Measurements from ENCODE around the gene CYLD. TPM values are rescaled to one million over a fixed set of nuclear protein-coding genes. Genes with fewer than 3 reads are reported as not detected.

The CYLD gene
- total and polyA plus RNA-seq, 8 donors: 27.1 to 52.1 (median 30.3) TPM

- ATAC-seq (no peak), DNase-seq (no peak)
- Histone ChIP-seq H3K27ac (no peak overlapping the region), H3K4me1 (peaks cover 0 to 8% of the 10 kb centered on the region in 2 donors), H3K4me3 (no peak overlapping the region), H3K27me3 (peaks cover 9 to 32% of the 10 kb centered on the region in 2 donors), H3K36me3 (no peaks in the 10 kb centered on the region), H3K9me3 (no peaks in the 10 kb centered on the region)
- no peak for TF ChIP-seq CTCF (IDR thresholded peaks at IDR 0.05)
- intact Hi-C loops (cut with DNase I): no loop called here
These were observed 103.0 kb downstream of the CYLD start for GRCh38 chr16:50844840-50845239.

GRCh38 chr16:50845296-50845695 is 103.4 kb downstream of the CYLD start:
- Histone ChIP-seq H3K4me3 (no peak overlapping the region), H3K27me3 (peaks cover 9 to 27% of the 10 kb centered on the region in 2 donors), H3K4me1 (peaks cover 0 to 8% of the 10 kb centered on the region in 2 donors), H3K9me3 (no peaks in the 10 kb centered on the region), H3K27ac (no peak overlapping the region), H3K36me3 (no peaks in the 10 kb centered on the region)
- TF ChIP-seq CTCF (IDR thresholded peaks at IDR 0.05): no peak
- intact Hi-C loops (cut with DNase I): no loop called here
- no peak for ATAC-seq
- no peak for DNase-seq

- Histone ChIP-seq H3K4me3 (no peak overlapping the region), H3K27me3 (peaks cover 0 to 15% of the 10 kb centered on the region in 2 donors), H3K9me3 (no peaks in the 10 kb centered on the region), H3K27ac (no peak overlapping the region), H3K4me1 (peaks cover 0 to under 1% of the 10 kb centered on the region in 2 donors), H3K36me3 (no peaks in the 10 kb centered on the region)
- no peak for TF ChIP-seq CTCF (IDR thresholded peaks at IDR 0.05)
- no peak for DNase-seq
- no peak for ATAC-seq
- intact Hi-C loops (cut with DNase I): no loop called here
These were observed 104.6 kb downstream of the CYLD start for GRCh38 chr16:50846511-50846910.

- DNase-seq: no peak
- no peak for TF ChIP-seq CTCF (IDR thresholded peaks at IDR 0.05)
- H3K36me3 ChIP-seq: no peaks in the 10 kb centered on the region
- intact Hi-C loops (cut with DNase I): no loop called here
- no peaks in the 10 kb centered on the region for H3K9me3 ChIP-seq
- no peak for ATAC-seq
- H3K27ac ChIP-seq: no peak overlapping the region
- no peaks in the 10 kb centered on the region for H3K4me1 ChIP-seq
- H3K27me3 ChIP-seq: peaks cover 0 to 8% of the 10 kb centered on the region in 2 donors
- H3K4me3 ChIP-seq: no peak overlapping the region
These were observed 105.3 kb downstream of the CYLD start for GRCh38 chr16:50847166-50847565.

- Histone ChIP-seq H3K4me1 (no peaks in the 10 kb centered on the region), H3K27ac (no peak overlapping the region), H3K4me3 (no peak overlapping the region), H3K9me3 (no peaks in the 10 kb centered on the region), H3K27me3 (no peaks in the 10 kb centered on the region), H3K36me3 (no peaks in the 10 kb centered on the region)
- no peak for DNase-seq
- intact Hi-C loops (cut with DNase I): no loop called here
- ATAC-seq: no peak
- TF ChIP-seq CTCF (IDR thresholded peaks at IDR 0.05): no peak
These were observed 107.0 kb downstream of the CYLD start for GRCh38 chr16:50848755-50849514.

Small RNA genes lying within 50 kb of the gene (microRNA-seq; reads per million reads assigned to microRNA genes)
- gene MIR3181: 0.41 to 1.2 reads per million in 2 donors

Other genes starting within 250 kb of the CYLD start
- gene NKD1, start 193.7 kb upstream of the CYLD start, total RNA-seq: 10 to 100 TPM; 12.5 to 23.0 TPM
- gene NKD1, start 193.7 kb upstream of the CYLD start, polyA plus RNA-seq (ENCODE audit: insufficient read length in 6 of 6): 10 to 100 TPM; 33.3 to 46.9 (median 42.1) TPM
- 10 to 100 TPM in 1 of 2 donors, 1 to 10 TPM in 1; 6.4 to 17.6 TPM for gene SNX20, start 60.8 kb upstream of the CYLD start, total RNA-seq
- 1 to 10 TPM; 1.3 to 1.8 (median 1.5) TPM for gene SNX20, start 60.8 kb upstream of the CYLD start, polyA plus RNA-seq (ENCODE audit: insufficient read length in 6 of 6)
- 10 to 100 TPM in 1 of 2 donors, 1 to 10 TPM in 1; 3.4 to 15.2 TPM for gene NOD2, start 48.5 kb upstream of the CYLD start, total RNA-seq
- gene NOD2, start 48.5 kb upstream of the CYLD start, polyA plus RNA-seq (ENCODE audit: insufficient read length in 6 of 6): 1 to 10 TPM in 4 of 6 donors, under 1 TPM in 2; 0.79 to 3.3 (median 1.5) TPM